Neural progenitor cell (in vitro differentiated cells): Measurements from ENCODE around the gene GPX3. TPM values are rescaled to one million over a fixed set of nuclear protein-coding genes. Genes with fewer than 3 reads are reported as not detected.

Experiments
- DNase-seq: peaks from one replicate; pipeline ENCODE4 v3.0.0-alpha.2; 2016; ENCODE audit warnings: low spot score
- H2AFZ ChIP-seq: fragments of 200-600 bp; sonication (generic); replicated peaks from 2 replicates; pipeline ENCODE4 v1.6.1; 2016; ENCODE audit warnings: antibody characterized with exemption
- H3F3A ChIP-seq: fragments of 200-600 bp; sonication (generic); 2 replicates; pipeline ENCODE4 v1.6.1; 2016; ENCODE audit warnings: antibody characterized with exemption, low read depth
- H3K27ac ChIP-seq: fragments of 200-600 bp; sonication (generic); 2 replicates; pipeline ENCODE4 v1.5.1; 2016; ENCODE audit warnings: mild to moderate bottlenecking
- H3K27me3 ChIP-seq: fragments of 200-600 bp; sonication (generic); 2 replicates; pipeline ENCODE4 v1.6.1; 2016; ENCODE audit warnings: mild to moderate bottlenecking, moderate library complexity
- H3K36me3 ChIP-seq: fragments of 200-600 bp; sonication (generic); 2 replicates; pipeline ENCODE4 v1.5.1; 2016
- H3K4me1 ChIP-seq: fragments of 200-600 bp; sonication (generic); 2 replicates; pipeline ENCODE4 v1.6.1; 2016; ENCODE audit warnings: mixed run types
- H3K4me2 ChIP-seq: fragments of 200-600 bp; sonication (generic); 2 replicates; pipeline ENCODE4 v1.6.1; 2016
- H3K4me3 ChIP-seq: fragments of 200-600 bp; sonication (generic); 2 replicates; pipeline ENCODE4 v1.5.1; 2016
- H3K79me2 ChIP-seq: fragments of 200-600 bp; sonication (generic); 2 replicates; pipeline ENCODE4 v1.6.1; 2016; ENCODE audit warnings: low read depth
- H3K9ac ChIP-seq: fragments of 200-600 bp; sonication (generic); 2 replicates; pipeline ENCODE4 v1.6.1; 2016
- H3K9me3 ChIP-seq: fragments of 200-600 bp; sonication (generic); 2 replicates; pipeline ENCODE4 v1.5.1; 2016; ENCODE audit warnings: low read depth
- H4K20me1 ChIP-seq: fragments of 200-600 bp; sonication (generic); 2 replicates; pipeline ENCODE4 v1.6.1; 2016; ENCODE audit warnings: low read depth
- H3K27ac Mint-ChIP-seq: 3 replicates; pipeline ENCODE4 v1.8.0; 2021; ENCODE audit warnings: mixed read lengths
- H3K27me3 Mint-ChIP-seq: 2 replicates; pipeline ENCODE4 v1.8.0; 2022; ENCODE audit warnings: low read depth, mild to moderate bottlenecking, inconsistent platforms, moderate library complexity, mixed read lengths; ENCODE audit not compliant: insufficient read depth
- H3K36me3 Mint-ChIP-seq: 3 replicates; pipeline ENCODE4 v1.8.0; 2021; ENCODE audit warnings: mixed read lengths
- H3K4me1 Mint-ChIP-seq: 3 replicates; pipeline ENCODE4 v1.8.0; 2021; ENCODE audit warnings: mixed read lengths
- H3K4me3 Mint-ChIP-seq: 3 replicates; pipeline ENCODE4 v1.8.0; 2021; ENCODE audit warnings: mild to moderate bottlenecking, moderate library complexity, mixed read lengths
- H3K9me3 Mint-ChIP-seq: 3 replicates; pipeline ENCODE4 v1.8.0; 2020; ENCODE audit warnings: mixed read lengths
- CTCF ChIP-seq: fragments of 200-600 bp; sonication (generic); IDR thresholded peaks from 2 replicates; pipeline ENCODE4 v1.5.1; 2017; ENCODE audit warnings: antibody characterized with exemption, mild to moderate bottlenecking
- EZH2 ChIP-seq: fragments of 200-600 bp; sonication (generic); IDR thresholded peaks from 2 replicates; pipeline ENCODE4 v1.6.1; 2017; ENCODE audit warnings: antibody characterized with exemption, mild to moderate bottlenecking, moderate library complexity
- EZH2phosphoT487 ChIP-seq: fragments of 200-600 bp; sonication (generic); IDR thresholded peaks from 2 replicates; pipeline ENCODE4 v1.6.1; 2017; ENCODE audit warnings: antibody characterized with exemption
- total RNA-seq: library from RNA; depleted of rRNA; stranded (reverse); fragments of >200 nt; gene quantifications from 2 replicates; pipeline ENCODE4 v1.2.3, GENCODE V29; 2015; ENCODE audit warnings: low replicate concordance

The GPX3 gene
- total RNA-seq, 1 donor from 2014 or later = 17.9 TPM

GRCh38 chr5:151072630-151073025 is 52.2 kb downstream of the GPX3 start:
- Histone ChIP-seq H3K36me3 (no peaks in the 10 kb centered on the region), H3K4me1 (no peaks in the 10 kb centered on the region), H3F3A (no peaks in the 10 kb centered on the region), H4K20me1 (peaks cover 42% of the 10 kb centered on the region), H2AFZ (no peak overlapping the region), H3K9ac (no peak overlapping the region), H3K4me3 (no peak overlapping the region), H3K9me3 (no peaks in the 10 kb centered on the region), H3K27me3 (no peaks in the 10 kb centered on the region), H3K79me2 (peaks cover 12% of the 10 kb centered on the region), H3K4me2 (no peak overlapping the region), H3K27ac (no peak overlapping the region)
- Mint-ChIP-seq H3K36me3 (peaks cover 2% of the 10 kb centered on the region), H3K27ac (no peak overlapping the region), H3K27me3 (peaks cover under 1% of the 10 kb centered on the region), H3K4me1 (peaks cover 3% of the 10 kb centered on the region), H3K4me3 (no peak overlapping the region), H3K9me3 (peaks cover 2% of the 10 kb centered on the region)
- TF ChIP-seq EZH2phosphoT487 (no peak), CTCF (no peak), EZH2 (no peak)
- no peak for DNase-seq

DNA sequence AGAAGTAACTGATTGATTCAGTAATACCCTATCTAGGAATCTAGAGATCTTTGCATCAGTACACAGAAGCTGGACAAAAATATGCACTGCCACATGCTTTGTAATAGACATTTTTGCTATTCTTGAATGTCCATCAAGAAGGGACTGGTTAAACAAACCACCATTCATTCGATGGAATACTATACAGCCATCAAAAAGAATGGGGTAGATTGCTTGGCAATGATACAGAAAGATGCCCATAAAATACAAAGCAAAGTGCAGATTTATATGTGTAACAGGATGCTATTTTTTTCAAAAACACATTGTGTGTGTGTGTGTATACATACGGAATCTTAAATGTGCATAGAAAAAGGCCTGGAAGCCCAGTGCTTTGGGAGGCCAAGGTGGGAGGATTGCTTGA is 52.9 kb downstream of the GPX3 start:
- no peaks in the 10 kb centered on the region for H3K9me3 Mint-ChIP-seq
- no peak overlapping the region for H3K9ac ChIP-seq
- no peaks in the 10 kb centered on the region for H3K9me3 ChIP-seq
- peaks cover 5% of the 10 kb centered on the region for H3K36me3 Mint-ChIP-seq
- H3K4me3 Mint-ChIP-seq = no peak overlapping the region
- peaks cover 4% of the 10 kb centered on the region for H3K27me3 Mint-ChIP-seq
- H3K4me1 ChIP-seq = no peaks in the 10 kb centered on the region
- peaks cover 2% of the 10 kb centered on the region for H3K4me1 Mint-ChIP-seq
- no peak overlapping the region for H3K4me3 ChIP-seq
- H3K27ac ChIP-seq = no peak overlapping the region
- H3K4me2 ChIP-seq = no peak overlapping the region
- peaks cover 37% of the 10 kb centered on the region for H4K20me1 ChIP-seq
- TF ChIP-seq EZH2 (no peak), CTCF (no peak), EZH2phosphoT487 (no peak)
- DNase-seq = no peak
- H3K79me2 ChIP-seq = peaks cover 14% of the 10 kb centered on the region
- no peaks in the 10 kb centered on the region for H3K36me3 ChIP-seq
- no peak overlapping the region for H2AFZ ChIP-seq
- H3F3A ChIP-seq = no peaks in the 10 kb centered on the region
- H3K27ac Mint-ChIP-seq = no peak overlapping the region
- H3K27me3 ChIP-seq = no peaks in the 10 kb centered on the region

DNA sequence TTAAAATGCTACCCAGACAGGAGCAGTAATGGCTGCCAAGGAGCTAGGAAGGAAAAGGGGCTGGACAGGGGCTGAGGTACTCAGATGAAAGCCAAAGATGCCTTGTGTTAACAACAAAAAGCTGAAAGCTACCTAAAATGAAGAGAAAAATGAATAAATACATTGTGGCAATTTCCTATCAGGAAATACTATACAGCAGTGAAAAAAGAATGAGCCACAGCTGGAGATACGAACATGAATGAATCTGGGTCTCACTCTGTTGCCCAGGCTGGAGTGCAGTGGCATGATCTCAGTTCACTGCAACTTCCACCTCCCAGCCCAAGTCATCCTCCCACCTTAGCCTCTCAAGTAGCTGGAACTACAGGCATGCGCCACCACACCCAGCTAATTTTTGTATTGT is 54.2 kb downstream of the GPX3 start:
- H4K20me1 ChIP-seq = peaks cover 24% of the 10 kb centered on the region
- H3K27ac ChIP-seq = no peak overlapping the region
- Mint-ChIP-seq H3K27me3 (peaks cover 4% of the 10 kb centered on the region), H3K9me3 (no peaks in the 10 kb centered on the region), H3K36me3 (peaks cover 8% of the 10 kb centered on the region), H3K27ac (no peak overlapping the region), H3K4me1 (peaks cover 5% of the 10 kb centered on the region), H3K4me3 (no peak overlapping the region)
- H2AFZ ChIP-seq = no peak overlapping the region
- H3F3A ChIP-seq = no peaks in the 10 kb centered on the region
- DNase-seq = no peak
- H3K4me1 ChIP-seq = no peaks in the 10 kb centered on the region
- H3K4me2 ChIP-seq = no peak overlapping the region
- H3K9ac ChIP-seq = no peak overlapping the region
- TF ChIP-seq EZH2 (no peak), EZH2phosphoT487 (no peak), CTCF (no peak)
- H3K79me2 ChIP-seq = peaks cover 26% of the 10 kb centered on the region
- no peaks in the 10 kb centered on the region for H3K9me3 ChIP-seq
- H3K27me3 ChIP-seq = no peaks in the 10 kb centered on the region
- H3K4me3 ChIP-seq = no peak overlapping the region
- no peaks in the 10 kb centered on the region for H3K36me3 ChIP-seq
